ENCODE results near the gene PRSS53. TPM values are rescaled to one million over a fixed set of nuclear protein-coding genes. Genes with fewer than 3 reads are reported as not detected.
"Not testable (repeated sequence)": the region's sequence is repeated elsewhere in the genome, so short reads cannot be mapped to it uniquely, and the experiment has no call there.

Gene PRSS53
- total RNA-seq, 4 donors from 2014 or later, result 0.41 to 1.3 (median 1.1) TPM

DNA sequence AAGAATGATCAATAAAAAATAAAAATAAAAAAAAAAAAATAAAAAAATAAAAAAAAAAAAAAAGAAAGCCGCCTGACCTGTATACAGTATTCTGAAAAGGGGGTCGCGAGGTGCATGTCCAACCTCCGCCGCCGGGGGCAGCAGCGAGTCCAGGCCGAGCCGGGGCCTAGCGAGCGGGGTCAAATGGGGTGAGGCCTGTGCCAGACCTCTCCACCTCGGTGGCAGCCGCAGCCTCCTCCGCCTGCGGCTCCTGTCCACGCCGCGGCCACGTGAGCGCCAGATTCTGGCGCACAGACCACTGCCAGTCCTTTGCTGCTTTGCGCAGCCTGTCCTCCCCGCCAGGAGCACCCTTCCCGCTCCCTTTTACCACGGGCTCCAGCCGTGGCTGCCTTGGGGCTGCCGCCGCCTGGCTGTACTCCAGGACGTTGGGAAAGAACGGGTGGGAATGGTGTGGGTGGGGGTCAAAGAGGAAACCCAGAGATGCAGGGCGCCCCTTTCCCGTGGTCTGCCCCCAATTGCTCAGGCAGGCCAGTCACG, 17.0 kb upstream of the PRSS53 start:
- WGBS, 2 donors, result 8 to 12% methylated on average over 25 to 27 of the region's 33 CpGs
- Histone ChIP-seq H3K36me3 (peaks cover 7 to 17% (median 9%) of the 10 kb centered on the region in 3 donors), H3K4me1 (peaks cover 13 to 40% (median 18%) of the 10 kb centered on the region in 3 donors), H3K9me3 (no peaks in the 10 kb centered on the region), H3K27me3 (no peaks in the 10 kb centered on the region), H3K27ac (peak overlapping the region; percentile 66 to 74 (median 69)), H3K4me3 (peak overlapping the region in 3 of 4 donors; percentile 17 to 48 (median 21))
- no peak for DNase-seq
- intact Hi-C loops (cut with DNase I), result no loop called here
- TF ChIP-seq POLR2A (IDR thresholded peaks at IDR 0.05), result no peak
- TF ChIP-seq, protein P1, sequence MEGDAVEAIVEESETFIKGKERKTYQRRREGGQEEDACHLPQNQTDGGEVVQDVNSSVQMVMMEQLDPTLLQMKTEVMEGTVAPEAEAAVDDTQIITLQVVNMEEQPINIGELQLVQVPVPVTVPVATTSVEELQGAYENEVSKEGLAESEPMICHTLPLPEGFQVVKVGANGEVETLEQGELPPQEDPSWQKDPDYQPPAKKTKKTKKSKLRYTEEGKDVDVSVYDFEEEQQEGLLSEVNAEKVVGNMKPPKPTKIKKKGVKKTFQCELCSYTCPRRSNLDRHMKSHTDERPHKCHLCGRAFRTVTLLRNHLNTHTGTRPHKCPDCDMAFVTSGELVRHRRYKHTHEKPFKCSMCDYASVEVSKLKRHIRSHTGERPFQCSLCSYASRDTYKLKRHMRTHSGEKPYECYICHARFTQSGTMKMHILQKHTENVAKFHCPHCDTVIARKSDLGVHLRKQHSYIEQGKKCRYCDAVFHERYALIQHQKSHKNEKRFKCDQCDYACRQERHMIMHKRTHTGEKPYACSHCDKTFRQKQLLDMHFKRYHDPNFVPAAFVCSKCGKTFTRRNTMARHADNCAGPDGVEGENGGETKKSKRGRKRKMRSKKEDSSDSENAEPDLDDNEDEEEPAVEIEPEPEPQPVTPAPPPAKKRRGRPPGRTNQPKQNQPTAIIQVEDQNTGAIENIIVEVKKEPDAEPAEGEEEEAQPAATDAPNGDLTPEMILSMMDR (IDR thresholded peaks at IDR 0.05), result peak; percentile 71 to 89 (median 76)

DNA sequence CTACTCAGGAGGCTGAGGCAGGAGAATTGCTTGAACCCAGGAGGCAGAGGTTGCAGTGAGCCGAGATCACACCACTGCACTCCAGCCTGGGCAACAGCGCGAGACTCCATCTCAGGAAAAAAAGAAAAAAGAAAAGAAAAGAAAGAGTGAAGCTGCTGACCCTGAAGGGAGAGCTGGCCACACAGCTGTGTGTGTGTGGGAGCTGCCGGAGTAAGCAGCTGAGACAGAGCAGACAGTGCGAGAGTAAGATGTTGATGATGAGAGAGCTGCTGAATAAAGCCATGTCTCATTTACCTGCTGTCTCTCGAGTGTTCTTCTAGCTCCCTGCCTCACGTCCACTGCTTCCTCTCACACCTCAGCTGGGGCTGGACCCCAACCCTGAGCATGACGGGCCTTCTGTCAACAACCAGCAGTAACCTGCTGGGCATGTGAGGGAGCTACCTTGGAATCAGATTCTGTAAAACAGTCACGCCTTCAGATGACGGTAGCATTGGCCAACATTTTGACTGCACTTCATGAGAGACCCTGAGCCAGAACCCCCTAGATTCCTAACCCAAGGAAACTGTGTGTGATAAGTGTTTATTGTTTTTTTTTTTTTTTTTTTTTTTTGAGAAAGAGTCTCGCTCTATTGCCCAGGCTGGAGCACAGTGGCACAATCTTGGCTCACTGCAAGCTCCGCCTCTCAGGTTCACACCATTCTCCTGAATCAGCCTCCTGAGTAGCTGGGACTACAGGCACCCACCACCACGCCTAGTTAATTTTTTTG, 12.3 kb upstream of the PRSS53 start:
- 83 to 85% methylated on average over 13 of the region's 13 CpGs for WGBS, 2 donors
- H3K27ac ChIP-seq; DNase-seq; H3K4me1 ChIP-seq; H3K36me3 ChIP-seq; H3K4me3 ChIP-seq; H3K9me3 ChIP-seq; H3K27me3 ChIP-seq; intact Hi-C loops (cut with DNase I): not testable (repeated sequence)

DNA sequence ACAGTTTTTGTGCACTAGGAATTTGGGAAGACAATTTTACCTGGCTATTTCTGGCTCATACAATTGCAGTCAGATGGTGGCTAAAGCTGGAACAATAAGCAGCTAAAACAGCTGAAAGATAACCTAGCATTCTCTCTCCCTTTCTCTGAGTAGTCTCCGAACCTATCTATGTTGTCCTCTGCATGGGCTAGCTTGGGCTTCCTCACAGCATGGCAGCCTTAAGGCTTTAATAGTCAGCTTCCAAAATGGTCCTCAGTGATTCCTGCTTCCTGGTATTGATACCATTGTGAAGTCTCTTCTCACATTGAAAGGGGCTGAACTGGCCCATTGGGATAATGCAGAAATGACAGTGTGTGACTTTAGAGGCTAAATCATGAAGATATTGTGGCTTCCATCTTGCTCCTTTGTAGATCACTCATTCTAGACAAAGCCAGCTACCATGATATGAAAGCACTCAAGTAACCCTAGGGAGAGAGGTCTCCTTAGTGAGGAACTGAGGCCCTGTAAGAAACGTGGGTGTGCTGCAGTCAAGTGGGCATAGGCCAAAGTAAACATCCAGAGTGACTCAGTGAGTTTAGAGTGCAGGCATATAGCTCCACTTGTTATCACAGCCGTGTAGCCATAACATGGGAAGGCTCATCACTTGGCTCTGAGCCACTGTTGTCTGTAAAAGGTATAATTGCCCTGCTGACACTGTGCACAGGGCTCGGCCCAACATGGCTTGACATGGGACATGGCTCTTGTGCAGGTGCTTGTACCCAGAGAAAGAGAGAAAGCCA, 11.3 kb upstream of the PRSS53 start:
- no peaks in the 10 kb centered on the region for H3K27me3 ChIP-seq
- H3K36me3 ChIP-seq, result no peaks in the 10 kb centered on the region
- H3K9me3 ChIP-seq, result no peaks in the 10 kb centered on the region
- TF ChIP-seq, protein P1 (IDR thresholded peaks at IDR 0.05), result no peak
- no peak for TF ChIP-seq POLR2A (IDR thresholded peaks at IDR 0.05)
- H3K27ac ChIP-seq, result no peak overlapping the region
- 47 to 100% methylated on average over 1 to 2 of the region's 4 CpGs for whole genome bisulfite sequencing, 2 donors
- H3K4me3 ChIP-seq, result no peak overlapping the region
- H3K4me1 ChIP-seq, result peaks cover 0 to 12% (median 2%) of the 10 kb centered on the region in 3 donors
- intact Hi-C loops (cut with DNase I), result no loop called here
- DNase-seq, result no peak

DNA sequence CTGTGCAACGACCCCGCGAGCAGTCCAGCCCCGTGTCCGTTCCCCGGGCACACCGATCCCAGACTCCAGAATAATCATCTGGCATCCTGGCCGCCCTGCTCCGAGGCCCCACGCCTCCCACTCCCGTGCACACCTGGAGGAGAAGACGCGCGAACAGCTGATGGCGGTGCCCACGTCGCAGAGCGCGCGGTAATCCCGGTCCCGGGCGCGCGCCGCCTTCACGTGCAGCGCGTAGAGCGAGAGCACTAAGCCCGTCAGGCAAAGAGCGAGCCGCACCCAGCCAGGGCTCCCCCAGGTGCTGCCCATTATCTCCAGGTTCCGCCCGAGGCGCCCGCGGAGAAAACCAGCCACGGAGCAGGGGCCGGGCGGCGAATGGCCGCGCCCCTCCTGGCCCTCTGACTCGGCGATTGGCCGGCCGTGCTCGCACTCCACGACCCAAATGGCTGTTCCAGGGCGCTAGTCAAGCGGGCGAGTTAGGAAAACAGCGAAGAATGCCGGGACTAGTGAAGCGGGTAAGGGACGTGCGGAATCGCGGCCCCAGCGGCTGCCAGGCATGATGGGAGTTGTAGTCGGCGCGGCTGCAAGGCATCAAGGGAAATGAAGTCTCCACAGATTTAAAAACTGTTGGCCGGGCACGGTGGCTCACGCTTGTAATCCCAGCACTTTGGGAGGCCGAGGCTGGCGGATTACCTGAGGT, 5.8 kb upstream of the PRSS53 start, which contains the start of gene VKORC1:
Gene VKORC1, minus strand, starts transcription at position 374 of the 697 bp plus-strand sequence. Its CDS starts 68 bp downstream, at position 306.
- peak within 1 kb of the TSS; percentile 51 to 88 (median 78) for H3K4me3 ChIP-seq
- H3K9me3 ChIP-seq, result no peaks in the 10 kb centered on the region
- 1 to 2% methylated on average over 5 to 14 of the region's 69 CpGs for WGBS, 2 donors
- H3K36me3 ChIP-seq, result peaks cover 7 to 19% (median 11%) of the 10 kb centered on the region in 3 donors
- H3K4me1 ChIP-seq, result peaks cover 10 to 32% (median 11%) of the 10 kb centered on the region in 3 donors
- TF ChIP-seq POLR2A (IDR thresholded peaks at IDR 0.05), result peak in 3 of 4 donors; percentile 36 to 66 (median 42)
- TF ChIP-seq, protein P1 (IDR thresholded peaks at IDR 0.05), result peak in 2 of 6 experiments; percentile 22 to 45
- no peaks in the 10 kb centered on the region for H3K27me3 ChIP-seq
- DNase-seq, result peak; percentile 69
- intact Hi-C loops (cut with DNase I), result no loop called here
- H3K27ac ChIP-seq, result peak within 1 kb of the TSS; percentile 76 to 91 (median 91)

DNA sequence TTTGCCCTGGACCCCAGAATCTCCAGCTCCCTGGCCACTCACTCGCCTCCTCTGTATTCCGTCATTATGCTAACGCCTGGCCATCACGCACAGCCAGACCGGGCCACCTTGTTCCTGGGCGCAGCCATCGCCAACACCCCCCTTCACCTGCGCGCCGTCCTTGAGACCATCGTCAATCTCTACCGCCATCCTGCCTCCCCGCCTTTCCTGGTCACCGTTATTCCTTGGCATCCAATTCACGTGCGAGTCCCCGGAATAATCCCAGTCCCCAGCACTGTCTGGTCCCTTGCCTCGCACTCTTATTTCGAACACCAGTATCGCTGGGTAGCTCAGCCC, 5.3 kb upstream of the PRSS53 start:
- H3K4me3 ChIP-seq, result peak overlapping the region; percentile 51 to 88 (median 78)
- intact Hi-C loops (cut with DNase I), result no loop called here

More for the DNA sequence above, 5.3 kb upstream of the PRSS53 start:
- 1% methylated on average over 17 to 19 of the region's 20 CpGs for WGBS, 2 donors
- TF ChIP-seq POLR2A (IDR thresholded peaks at IDR 0.05), result no peak
- TF ChIP-seq, protein P1 (IDR thresholded peaks at IDR 0.05), result no peak
- H3K36me3 ChIP-seq, result peaks cover 7 to 24% (median 11%) of the 10 kb centered on the region in 3 donors
- peaks cover 10 to 32% (median 11%) of the 10 kb centered on the region in 3 donors for H3K4me1 ChIP-seq
- peak overlapping the region; percentile 76 to 91 (median 91) for H3K27ac ChIP-seq
- DNase-seq, result no peak
- no peaks in the 10 kb centered on the region for H3K9me3 ChIP-seq
- no peaks in the 10 kb centered on the region for H3K27me3 ChIP-seq
